DND-41 (cell line): ENCODE results near the gene AR.

ENCODE experiments used
- EZH2 ChIP-seq: IDR thresholded peaks from 3 replicates; pipeline ENCODE4 v1.6.1; 2012; ENCODE audit warnings: borderline replicate concordance, low read depth, mild to moderate bottlenecking, moderate library complexity, low read length, inconsistent platforms; ENCODE audit not compliant: severe bottlenecking
- TF ChIP-seq, protein P1 (sequence below): IDR thresholded peaks from 2 replicates; pipeline ENCODE4 v1.5.1; 2012; ENCODE audit warnings: borderline replicate concordance, low read length, moderate library complexity, mild to moderate bottlenecking; ENCODE audit not compliant: poor library complexity, severe bottlenecking; ENCODE audit errors: extremely low read depth

DNA sequence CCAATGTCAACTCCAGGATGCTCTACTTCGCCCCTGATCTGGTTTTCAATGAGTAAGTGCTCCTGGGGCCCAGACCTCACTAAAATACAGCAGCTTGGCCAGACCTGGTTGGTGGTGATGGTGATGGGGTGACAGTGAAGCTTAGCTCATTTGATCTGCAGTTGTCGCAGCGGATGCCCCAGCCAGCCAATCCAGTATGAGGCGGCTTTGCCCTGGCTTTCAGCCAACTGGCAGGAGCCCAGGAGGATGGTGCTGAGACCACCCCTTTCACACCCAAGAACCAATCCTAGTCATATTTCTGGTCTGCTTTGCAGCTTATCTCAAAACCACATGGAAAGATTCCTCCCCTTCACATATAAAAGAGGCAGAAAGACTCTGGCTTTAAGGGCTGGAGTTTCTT is 173.8 kb downstream of the AR start:
- no peak for TF ChIP-seq EZH2
- TF ChIP-seq, protein P1, sequence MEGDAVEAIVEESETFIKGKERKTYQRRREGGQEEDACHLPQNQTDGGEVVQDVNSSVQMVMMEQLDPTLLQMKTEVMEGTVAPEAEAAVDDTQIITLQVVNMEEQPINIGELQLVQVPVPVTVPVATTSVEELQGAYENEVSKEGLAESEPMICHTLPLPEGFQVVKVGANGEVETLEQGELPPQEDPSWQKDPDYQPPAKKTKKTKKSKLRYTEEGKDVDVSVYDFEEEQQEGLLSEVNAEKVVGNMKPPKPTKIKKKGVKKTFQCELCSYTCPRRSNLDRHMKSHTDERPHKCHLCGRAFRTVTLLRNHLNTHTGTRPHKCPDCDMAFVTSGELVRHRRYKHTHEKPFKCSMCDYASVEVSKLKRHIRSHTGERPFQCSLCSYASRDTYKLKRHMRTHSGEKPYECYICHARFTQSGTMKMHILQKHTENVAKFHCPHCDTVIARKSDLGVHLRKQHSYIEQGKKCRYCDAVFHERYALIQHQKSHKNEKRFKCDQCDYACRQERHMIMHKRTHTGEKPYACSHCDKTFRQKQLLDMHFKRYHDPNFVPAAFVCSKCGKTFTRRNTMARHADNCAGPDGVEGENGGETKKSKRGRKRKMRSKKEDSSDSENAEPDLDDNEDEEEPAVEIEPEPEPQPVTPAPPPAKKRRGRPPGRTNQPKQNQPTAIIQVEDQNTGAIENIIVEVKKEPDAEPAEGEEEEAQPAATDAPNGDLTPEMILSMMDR = no peak
